ENCODE data around the gene WDR6.

Gene WDR6

GRCh38 chr3:48997102-48997635 lies 10.0 kb upstream of the WDR6 start:
- DNase-seq, result no peak
- no peaks in the 10 kb centered on the region for H3K27me3 ChIP-seq (ENCODE audit: control insufficient read depth in 1 of 2, insufficient read depth in 1 of 2, low read length in 2 of 2)
- H3K4ac ChIP-seq (ENCODE audit: low read depth in 1 of 2, low read length in 2 of 2), result no peak overlapping the region
- peaks cover 10% of the 10 kb centered on the region for H3K4me1 ChIP-seq (ENCODE audit: control insufficient read depth, insufficient read depth, low read depth, low read length)
- H3K9ac ChIP-seq (ENCODE audit: low read length), result no peak overlapping the region
- H2BK5ac ChIP-seq (ENCODE audit: low read depth, low read length, poor library complexity, severe bottlenecking), result no peak overlapping the region
- H3K9me3 ChIP-seq (ENCODE audit: control insufficient read depth, low read length), result no peaks in the 10 kb centered on the region
- H3K23ac ChIP-seq (ENCODE audit: low read length in 2 of 2), result no peak overlapping the region
- H3K14ac ChIP-seq (ENCODE audit: low read length in 2 of 2), result no peak overlapping the region
- no peak overlapping the region for H2BK120ac ChIP-seq (ENCODE audit: low read depth, low read length)
- no peak overlapping the region for H2BK15ac ChIP-seq (ENCODE audit: low read depth, poor library complexity, severe bottlenecking)
- peaks cover 26% of the 10 kb centered on the region for H3K79me1 ChIP-seq (replicated peaks; ENCODE audit: low read length, poor library complexity, severe bottlenecking)
- H3K27ac ChIP-seq (ENCODE audit: low read length, poor library complexity, severe bottlenecking), result no peak overlapping the region
- H4K91ac ChIP-seq (ENCODE audit: low read length), result no peak overlapping the region
- H2AK5ac ChIP-seq (ENCODE audit: low read length, severe bottlenecking), result no peak overlapping the region
- 91% methylated on average over 8 of the region's 8 CpGs for WGBS
- no peak overlapping the region for H3K18ac ChIP-seq (ENCODE audit: low read depth in 1 of 2, low read length in 2 of 2)
- no peak overlapping the region for H2AFZ ChIP-seq (ENCODE audit: low read depth, low read length)
- H3K36me3 ChIP-seq (ENCODE audit: control insufficient read depth in 1 of 2, insufficient read depth in 2 of 2, low read depth in 1 of 2, low read length in 2 of 2), result peaks cover 16 to 31% of the 10 kb centered on the region in 2 experiments
- no peak overlapping the region for H3K4me2 ChIP-seq (ENCODE audit: low read length, poor library complexity, severe bottlenecking)
- no peak overlapping the region for H3K4me3 ChIP-seq (ENCODE audit: insufficient read depth in 1 of 2, low read depth in 1 of 2, low read length in 2 of 2)
- H2BK12ac ChIP-seq (ENCODE audit: low read length in 2 of 2), result no peak overlapping the region
- no peak overlapping the region for H4K8ac ChIP-seq (ENCODE audit: low read length)

GRCh38 chr3:48997714-48998637 lies 9.2 kb upstream of the WDR6 start:
- no peak overlapping the region for H3K4me2 ChIP-seq (ENCODE audit: low read length, poor library complexity, severe bottlenecking)

GRCh38 chr3:48999085-48999858 lies 7.9 kb upstream of the WDR6 start:
- peaks cover 10% of the 10 kb centered on the region for H3K4me1 ChIP-seq (ENCODE audit: control insufficient read depth, insufficient read depth, low read depth, low read length)
- H2BK120ac ChIP-seq (ENCODE audit: low read depth, low read length), result no peak overlapping the region
- no peak overlapping the region for H3K9ac ChIP-seq (ENCODE audit: low read length)
- peaks cover 14 to 33% of the 10 kb centered on the region in 2 experiments for H3K36me3 ChIP-seq (ENCODE audit: control insufficient read depth in 1 of 2, insufficient read depth in 2 of 2, low read depth in 1 of 2, low read length in 2 of 2)
- no peaks in the 10 kb centered on the region for H3K9me3 ChIP-seq (ENCODE audit: control insufficient read depth, low read length)
- no peak overlapping the region for H3K4ac ChIP-seq (ENCODE audit: low read depth in 1 of 2, low read length in 2 of 2)
- H2AFZ ChIP-seq (ENCODE audit: low read depth, low read length), result no peak overlapping the region
- H3K27ac ChIP-seq (ENCODE audit: low read length, poor library complexity, severe bottlenecking), result no peak overlapping the region
- H3K23ac ChIP-seq (ENCODE audit: low read length in 2 of 2), result no peak overlapping the region
- no peak overlapping the region for H3K4me2 ChIP-seq (ENCODE audit: low read length, poor library complexity, severe bottlenecking)
- H3K18ac ChIP-seq (ENCODE audit: low read depth in 1 of 2, low read length in 2 of 2), result no peak overlapping the region
- peak overlapping the region; percentile 52 for H4K91ac ChIP-seq (ENCODE audit: low read length)
- no peak overlapping the region for H2BK5ac ChIP-seq (ENCODE audit: low read depth, low read length, poor library complexity, severe bottlenecking)
- H2BK12ac ChIP-seq (ENCODE audit: low read length in 2 of 2), result no peak overlapping the region
- no peak for DNase-seq
- no peak overlapping the region for H3K14ac ChIP-seq (ENCODE audit: low read length in 2 of 2)
- H3K79me1 ChIP-seq (replicated peaks; ENCODE audit: low read length, poor library complexity, severe bottlenecking), result peaks cover 20% of the 10 kb centered on the region
- 80% methylated on average over 8 of the region's 8 CpGs for WGBS
- H3K27me3 ChIP-seq (ENCODE audit: control insufficient read depth in 1 of 2, insufficient read depth in 1 of 2, low read length in 2 of 2), result no peaks in the 10 kb centered on the region
- H2AK5ac ChIP-seq (ENCODE audit: low read length, severe bottlenecking), result no peak overlapping the region
- H3K4me3 ChIP-seq (ENCODE audit: insufficient read depth in 1 of 2, low read depth in 1 of 2, low read length in 2 of 2), result no peak overlapping the region
- H2BK15ac ChIP-seq (ENCODE audit: low read depth, poor library complexity, severe bottlenecking), result no peak overlapping the region
- no peak overlapping the region for H4K8ac ChIP-seq (ENCODE audit: low read length)

More at GRCh38 chr3:48997714-48998637, 9.2 kb upstream of the WDR6 start:
- peaks cover 24% of the 10 kb centered on the region for H3K79me1 ChIP-seq (replicated peaks; ENCODE audit: low read length, poor library complexity, severe bottlenecking)
- no peak overlapping the region for H3K23ac ChIP-seq (ENCODE audit: low read length in 2 of 2)
- WGBS, result 90% methylated on average over 19 of the region's 20 CpGs
- no peak for DNase-seq
- no peak overlapping the region for H3K18ac ChIP-seq (ENCODE audit: low read depth in 1 of 2, low read length in 2 of 2)
- no peak overlapping the region for H3K14ac ChIP-seq (ENCODE audit: low read length in 2 of 2)
- H2AFZ ChIP-seq (ENCODE audit: low read depth, low read length), result no peak overlapping the region
- no peak overlapping the region for H2BK15ac ChIP-seq (ENCODE audit: low read depth, poor library complexity, severe bottlenecking)
- H3K4ac ChIP-seq (ENCODE audit: low read depth in 1 of 2, low read length in 2 of 2), result no peak overlapping the region
- H2BK12ac ChIP-seq (ENCODE audit: low read length in 2 of 2), result no peak overlapping the region
- H3K4me1 ChIP-seq (ENCODE audit: control insufficient read depth, insufficient read depth, low read depth, low read length), result peaks cover 10% of the 10 kb centered on the region
- no peak overlapping the region for H3K27ac ChIP-seq (ENCODE audit: low read length, poor library complexity, severe bottlenecking)
- no peak overlapping the region for H3K9ac ChIP-seq (ENCODE audit: low read length)
- no peak overlapping the region for H4K91ac ChIP-seq (ENCODE audit: low read length)
- H3K9me3 ChIP-seq (ENCODE audit: control insufficient read depth, low read length), result no peaks in the 10 kb centered on the region
- no peaks in the 10 kb centered on the region for H3K27me3 ChIP-seq (ENCODE audit: control insufficient read depth in 1 of 2, insufficient read depth in 1 of 2, low read length in 2 of 2)
- H2BK5ac ChIP-seq (ENCODE audit: low read depth, low read length, poor library complexity, severe bottlenecking), result no peak overlapping the region
- H4K8ac ChIP-seq (ENCODE audit: low read length), result no peak overlapping the region
- H2BK120ac ChIP-seq (ENCODE audit: low read depth, low read length), result no peak overlapping the region
- no peak overlapping the region for H2AK5ac ChIP-seq (ENCODE audit: low read length, severe bottlenecking)
- no peak overlapping the region for H3K4me3 ChIP-seq (ENCODE audit: insufficient read depth in 1 of 2, low read depth in 1 of 2, low read length in 2 of 2)
- peaks cover 16 to 33% of the 10 kb centered on the region in 2 experiments for H3K36me3 ChIP-seq (ENCODE audit: control insufficient read depth in 1 of 2, insufficient read depth in 2 of 2, low read depth in 1 of 2, low read length in 2 of 2)

- no peaks in the 10 kb centered on the region for H3K27me3 ChIP-seq (ENCODE audit: control insufficient read depth in 1 of 2, insufficient read depth in 1 of 2, low read length in 2 of 2)
- no peak overlapping the region for H2AK5ac ChIP-seq (ENCODE audit: low read length, severe bottlenecking)
- H4K91ac ChIP-seq (ENCODE audit: low read length), result no peak overlapping the region
- H2BK5ac ChIP-seq (ENCODE audit: low read depth, low read length, poor library complexity, severe bottlenecking), result no peak overlapping the region
- no peak overlapping the region for H3K23ac ChIP-seq (ENCODE audit: low read length in 2 of 2)
- no peak overlapping the region for H4K8ac ChIP-seq (ENCODE audit: low read length)
- no peak for DNase-seq
- no peak overlapping the region for H3K9ac ChIP-seq (ENCODE audit: low read length)
- no peak overlapping the region for H2BK12ac ChIP-seq (ENCODE audit: low read length in 2 of 2)
- H3K4ac ChIP-seq (ENCODE audit: low read depth in 1 of 2, low read length in 2 of 2), result no peak overlapping the region
- WGBS, result 94% methylated on average over 6 of the region's 6 CpGs
- no peak overlapping the region for H3K14ac ChIP-seq (ENCODE audit: low read length in 2 of 2)
- no peak overlapping the region for H2BK120ac ChIP-seq (ENCODE audit: low read depth, low read length)
- no peak overlapping the region for H3K18ac ChIP-seq (ENCODE audit: low read depth in 1 of 2, low read length in 2 of 2)
- peaks cover 17% of the 10 kb centered on the region for H3K79me1 ChIP-seq (replicated peaks; ENCODE audit: low read length, poor library complexity, severe bottlenecking)
- H3K27ac ChIP-seq (ENCODE audit: low read length, poor library complexity, severe bottlenecking), result no peak overlapping the region
- no peaks in the 10 kb centered on the region for H3K9me3 ChIP-seq (ENCODE audit: control insufficient read depth, low read length)
- no peak overlapping the region for H2AFZ ChIP-seq (ENCODE audit: low read depth, low read length)
- no peak overlapping the region for H2BK15ac ChIP-seq (ENCODE audit: low read depth, poor library complexity, severe bottlenecking)
- H3K4me1 ChIP-seq (ENCODE audit: control insufficient read depth, insufficient read depth, low read depth, low read length), result peaks cover 15% of the 10 kb centered on the region
- no peak overlapping the region for H3K4me2 ChIP-seq (ENCODE audit: low read length, poor library complexity, severe bottlenecking)
- H3K36me3 ChIP-seq (ENCODE audit: control insufficient read depth in 1 of 2, insufficient read depth in 2 of 2, low read depth in 1 of 2, low read length in 2 of 2), result peaks cover 6 to 27% of the 10 kb centered on the region in 2 experiments
- no peak overlapping the region for H3K4me3 ChIP-seq (ENCODE audit: insufficient read depth in 1 of 2, low read depth in 1 of 2, low read length in 2 of 2)
Observed at GRCh38 chr3:49001155-49001554, 6.0 kb upstream of the WDR6 start.
